Astrocyte (in vitro differentiated cells and primary cell): ENCODE data around the gene FRY.

Experiments
- CTCF ChIP-seq: IDR thresholded peaks from 2 replicates; pipeline ENCODE4 v1.5.1; 2011; ENCODE audit warnings: low read depth, mild to moderate bottlenecking, inconsistent platforms, low read length, moderate library complexity; ENCODE audit not compliant: insufficient read depth
- EZH2 ChIP-seq: IDR thresholded peaks from 2 replicates; pipeline ENCODE4 v1.6.1; 2012; ENCODE audit warnings: mild to moderate bottlenecking, low read length, inconsistent platforms; ENCODE audit not compliant: insufficient read depth

GRCh38 chr13:32126756-32127155 lies 95.2 kb downstream of the FRY start:
- TF ChIP-seq CTCF (no peak), EZH2 (no peak)
